HG02981 (cell line): ENCODE data around the gene RBM26.

Experiments
- ATAC-seq: cut with Tn5 transposase; IDR thresholded peaks from one replicate; pipeline ENCODE4 v1.9.1; 2021; ENCODE audit warnings: mild to moderate bottlenecking, moderate library complexity; ENCODE audit not compliant: unreplicated experiment

RBM26 gene

GRCh38 chr13:79405831-79406596 lies at the start of gene RBM26:
TSS of gene RBM26 (minus strand) at chr13:79406255. CDS start at chr13:79405774, 481 bp downstream.
- peak; percentile 75 for ATAC-seq

GRCh38 chr13:79455331-79455730 lies 49.3 kb upstream of the RBM26 start:
- ATAC-seq = no peak

GRCh38 chr13:79452239-79452913 lies 46.3 kb upstream of the RBM26 start:
- ATAC-seq = no peak

- peak; percentile 99 for ATAC-seq
Observed at GRCh38 chr13:79451500-79451962, 45.5 kb upstream of the RBM26 start.

- ATAC-seq = no peak
Observed at GRCh38 chr13:79450110-79450509, 44.1 kb upstream of the RBM26 start.

GRCh38 chr13:79448413-79448812 lies 42.4 kb upstream of the RBM26 start:
- ATAC-seq = no peak

- no peak for ATAC-seq
Observed at GRCh38 chr13:79447741-79448140, 41.7 kb upstream of the RBM26 start.

- no peak for ATAC-seq
Observed at GRCh38 chr13:79447141-79447540, 41.1 kb upstream of the RBM26 start.

- ATAC-seq = no peak
Observed at GRCh38 chr13:79445968-79446645, 40.1 kb upstream of the RBM26 start.

GRCh38 chr13:79442706-79443105 lies 36.7 kb upstream of the RBM26 start:
- ATAC-seq = no peak

GRCh38 chr13:79442221-79442620 lies 36.2 kb upstream of the RBM26 start:
- no peak for ATAC-seq

GRCh38 chr13:79440958-79441528 lies 35.0 kb upstream of the RBM26 start:
- no peak for ATAC-seq

- no peak for ATAC-seq
Observed at GRCh38 chr13:79439275-79439674, 33.2 kb upstream of the RBM26 start.

GRCh38 chr13:79435561-79435990 lies 29.5 kb upstream of the RBM26 start:
- no peak for ATAC-seq

GRCh38 chr13:79434556-79434955 lies 28.5 kb upstream of the RBM26 start:
- no peak for ATAC-seq

GRCh38 chr13:79432992-79433391 lies 26.9 kb upstream of the RBM26 start:
- no peak for ATAC-seq

GRCh38 chr13:79432086-79432485 lies 26.0 kb upstream of the RBM26 start:
- no peak for ATAC-seq

GRCh38 chr13:79429309-79429708 lies 23.3 kb upstream of the RBM26 start:
- ATAC-seq = no peak

GRCh38 chr13:79427883-79428282 lies 21.8 kb upstream of the RBM26 start:
- ATAC-seq = no peak

- ATAC-seq = no peak
Observed at GRCh38 chr13:79427265-79427664, 21.2 kb upstream of the RBM26 start.
